Vagina (tissue), 2 donors: ENCODE measurements around the gene RTTN. TPM values are rescaled to one million over a fixed set of nuclear protein-coding genes. Genes with fewer than 3 reads are reported as not detected.

ENCODE experiments used
- DNase-seq, 2 donors: peaks; one replicate each; pipeline ENCODE4 v3.0.0-alpha.2; 2017; ENCODE audit errors: extremely low spot score in 2 of 2
- H3K27ac ChIP-seq: fragments of 200-600 bp; sonication (generic); one replicate; pipeline ENCODE4 v1.5.1; 2019
- H3K27me3 ChIP-seq: fragments of 200-600 bp; sonication (generic); one replicate; pipeline ENCODE4 v1.5.1; 2019
- H3K36me3 ChIP-seq, 2 donors: fragments of 200-600 bp; sonication (generic); one replicate each; pipeline ENCODE4 v1.5.1; 2017 to 2019
- H3K4me1 ChIP-seq: fragments of 200-600 bp; sonication (generic); one replicate; pipeline ENCODE4 v1.5.1; 2019
- H3K4me3 ChIP-seq, 2 donors: fragments of 200-600 bp; sonication (generic); 1 replicate in 1 of 2; 2 replicates in 1 of 2; pipeline ENCODE4 v1.5.1; 2016 to 2019
- H3K9me3 ChIP-seq: fragments of 200-600 bp; sonication (generic); one replicate; pipeline ENCODE4 v1.5.1; 2019
- CTCF ChIP-seq, 3 experiments: fragments of 450-650 bp in 2 of 3; fragments of 200-600 bp in 1 of 3; sonication (generic) in 1 of 3; IDR thresholded peaks; one replicate each; pipeline ENCODE4 v1.5.1; 2017 to 2019; ENCODE audit warnings: antibody characterized with exemption in 3 of 3, mild to moderate bottlenecking in 2 of 3, moderate library complexity in 2 of 3
- POLR2A ChIP-seq, 2 donors: fragments of 450-650 bp; IDR thresholded peaks; one replicate each; pipeline ENCODE4 v1.6.1; 2017; ENCODE audit warnings: antibody characterized with exemption in 2 of 2, mild to moderate bottlenecking in 2 of 2, moderate library complexity in 2 of 2
- POLR2AphosphoS5 ChIP-seq, 2 donors: sonication (generic); formaldehyde crosslinking; IDR thresholded peaks; one replicate each; pipeline ENCODE4 v1.9.0; 2017; ENCODE audit warnings: antibody characterized with exemption in 2 of 2, mild to moderate bottlenecking in 2 of 2, low read depth in 1 of 2; ENCODE audit not compliant: insufficient read depth in 1 of 2
- intact Hi-C: fragments of 100-400 bp; cut with DNase I; formaldehyde crosslinking; loops from one replicate; pipeline ENCODE4 v1.15.1; 2023
- total RNA-seq: library from RNA; depleted of rRNA; stranded (reverse); fragments of >200 nt; gene quantifications from one replicate; pipeline ENCODE4 v1.2.3, GENCODE V29; 2016

RTTN gene
- total RNA-seq, 1 donor from 2014 or later = 16.7 TPM

GRCh38 chr18:69985239-69985638, 220.2 kb downstream of the RTTN start:
- no peak overlapping the region for H3K4me3 ChIP-seq
- H3K9me3 ChIP-seq = peaks cover 12% of the 10 kb centered on the region
- H3K4me1 ChIP-seq = no peaks in the 10 kb centered on the region
- no peak overlapping the region for H3K27ac ChIP-seq
- peaks cover 0 to 10% of the 10 kb centered on the region in 2 donors for H3K36me3 ChIP-seq
- no peak for DNase-seq
- TF ChIP-seq POLR2AphosphoS5 (IDR thresholded peaks at IDR 0.05; ENCODE audit: insufficient read depth in 1 of 2, low read depth in 1 of 2) (no peak), CTCF (IDR thresholded peaks at IDR 0.05) (no peak), POLR2A (IDR thresholded peaks at IDR 0.05) (no peak)
- intact Hi-C loops = no loop called here
- H3K27me3 ChIP-seq = no peaks in the 10 kb centered on the region

GRCh38 chr18:69982417-69982816, 223.1 kb downstream of the RTTN start:
- TF ChIP-seq POLR2AphosphoS5 (IDR thresholded peaks at IDR 0.05; ENCODE audit: insufficient read depth in 1 of 2, low read depth in 1 of 2) (no peak), POLR2A (IDR thresholded peaks at IDR 0.05) (no peak), CTCF (IDR thresholded peaks at IDR 0.05) (no peak)
- Histone ChIP-seq H3K27ac (no peak overlapping the region), H3K27me3 (no peaks in the 10 kb centered on the region), H3K4me3 (no peak overlapping the region), H3K9me3 (no peaks in the 10 kb centered on the region), H3K36me3 (no peaks in the 10 kb centered on the region), H3K4me1 (no peaks in the 10 kb centered on the region)
- DNase-seq = no peak
- intact Hi-C loops = no loop called here

GRCh38 chr18:69981948-69982347, 223.5 kb downstream of the RTTN start:
- TF ChIP-seq CTCF (IDR thresholded peaks at IDR 0.05) (no peak), POLR2AphosphoS5 (IDR thresholded peaks at IDR 0.05; ENCODE audit: insufficient read depth in 1 of 2, low read depth in 1 of 2) (no peak), POLR2A (IDR thresholded peaks at IDR 0.05) (no peak)
- no peaks in the 10 kb centered on the region for H3K9me3 ChIP-seq
- H3K27ac ChIP-seq = no peak overlapping the region
- intact Hi-C loops = no loop called here
- no peaks in the 10 kb centered on the region for H3K27me3 ChIP-seq
- no peaks in the 10 kb centered on the region for H3K36me3 ChIP-seq
- no peak for DNase-seq
- no peak overlapping the region for H3K4me3 ChIP-seq
- H3K4me1 ChIP-seq = no peaks in the 10 kb centered on the region

- Histone ChIP-seq H3K27me3 (no peaks in the 10 kb centered on the region), H3K4me1 (no peaks in the 10 kb centered on the region), H3K36me3 (no peaks in the 10 kb centered on the region), H3K4me3 (no peak overlapping the region), H3K27ac (no peak overlapping the region), H3K9me3 (peaks cover 4% of the 10 kb centered on the region)
- intact Hi-C loops = no loop called here
- no peak for TF ChIP-seq CTCF (IDR thresholded peaks at IDR 0.05)
- TF ChIP-seq POLR2AphosphoS5 (IDR thresholded peaks at IDR 0.05; ENCODE audit: insufficient read depth in 1 of 2, low read depth in 1 of 2) = no peak
- no peak for TF ChIP-seq POLR2A (IDR thresholded peaks at IDR 0.05)
- no peak for DNase-seq
Measured at GRCh38 chr18:69980982-69981804, 224.3 kb downstream of the RTTN start.

GRCh38 chr18:69980509-69980908, 225.0 kb downstream of the RTTN start:
- no peaks in the 10 kb centered on the region for H3K27me3 ChIP-seq
- H3K36me3 ChIP-seq = no peaks in the 10 kb centered on the region
- no peak for DNase-seq
- intact Hi-C loops = no loop called here
- H3K27ac ChIP-seq = no peak overlapping the region
- H3K4me1 ChIP-seq = no peaks in the 10 kb centered on the region
- TF ChIP-seq CTCF (IDR thresholded peaks at IDR 0.05) (no peak), POLR2A (IDR thresholded peaks at IDR 0.05) (no peak), POLR2AphosphoS5 (IDR thresholded peaks at IDR 0.05; ENCODE audit: insufficient read depth in 1 of 2, low read depth in 1 of 2) (no peak)
- no peak overlapping the region for H3K4me3 ChIP-seq
- peaks cover 5% of the 10 kb centered on the region for H3K9me3 ChIP-seq
